CD8-positive, alpha-beta memory T cell (primary cell): ENCODE data around the gene MPDZ. TPM values are rescaled to one million over a fixed set of nuclear protein-coding genes. Genes with fewer than 3 reads are reported as not detected.

Experiments used
- CTCF ChIA-PET: fragments of 350-600 bp; sonication (Branson Sonifier 250); formaldehyde crosslinking; loops from one replicate; lab custom pipeline; 2021; ENCODE audit warnings: antibody characterized with exemption; lab: Charles Lee
- POLR2A ChIA-PET: fragments of 350-600 bp; sonication (Branson Sonifier 250); formaldehyde crosslinking; loops from one replicate; lab custom pipeline; 2021; ENCODE audit warnings: antibody characterized with exemption; lab: Charles Lee
- DNase-seq, 5 donors: peaks; one replicate each; pipeline versions ENCODE4 v3.0.0 to v3.0.0-alpha.2; 2020 to 2022; ENCODE audit warnings: mixed read lengths in 1 of 5
- H3K27ac ChIP-seq: one replicate; pipeline ENCODE4 v1.7.0; 2013; ENCODE audit warnings: low read depth, mild to moderate bottlenecking, low read length, moderate library complexity
- H3K27me3 ChIP-seq: 2 replicates; pipeline ENCODE4 v1.7.0; 2013; ENCODE audit warnings: low read length, mild to moderate bottlenecking; ENCODE audit not compliant: insufficient read depth, poor library complexity, severe bottlenecking
- H3K36me3 ChIP-seq: 2 replicates; pipeline ENCODE4 v1.7.0; 2013; ENCODE audit warnings: mild to moderate bottlenecking, low read length, moderate library complexity; ENCODE audit not compliant: insufficient read depth
- H3K4me1 ChIP-seq: 2 replicates; pipeline ENCODE4 v1.7.0; 2013; ENCODE audit warnings: mild to moderate bottlenecking, low read length, moderate library complexity; ENCODE audit not compliant: insufficient read depth
- H3K4me3 ChIP-seq: 2 replicates; pipeline ENCODE4 v1.7.0; 2013; ENCODE audit warnings: mild to moderate bottlenecking, low read length
- H3K9me3 ChIP-seq: 2 replicates; pipeline ENCODE4 v1.7.0; 2013; ENCODE audit warnings: mild to moderate bottlenecking, low read length
- H3K27ac Mint-ChIP-seq, 8 donors: one replicate each; pipeline ENCODE4 v1.8.0; 2020 to 2021; ENCODE audit warnings: mixed read lengths in 8 of 8, mild to moderate bottlenecking in 6 of 8, inconsistent platforms in 3 of 8, moderate library complexity in 3 of 8
- H3K27me3 Mint-ChIP-seq, 2 donors: one replicate each; pipeline ENCODE4 v1.8.0; 2020 to 2021; ENCODE audit warnings: mixed read lengths in 2 of 2, mild to moderate bottlenecking in 1 of 2, moderate library complexity in 1 of 2
- H3K36me3 Mint-ChIP-seq, 3 donors: one replicate each; pipeline ENCODE4 v1.8.0; 2020 to 2021; ENCODE audit warnings: mixed read lengths in 3 of 3, inconsistent platforms in 1 of 3, mild to moderate bottlenecking in 1 of 3
- H3K4me1 Mint-ChIP-seq, 3 donors: one replicate each; pipeline ENCODE4 v1.8.0; 2020 to 2021; ENCODE audit warnings: mixed read lengths in 3 of 3, inconsistent platforms in 1 of 3, mild to moderate bottlenecking in 1 of 3
- H3K4me3 Mint-ChIP-seq, 7 donors: one replicate each; pipeline ENCODE4 v1.8.0; 2020 to 2021; ENCODE audit warnings: mixed read lengths in 7 of 7, mild to moderate bottlenecking in 6 of 7, moderate library complexity in 4 of 7, inconsistent platforms in 2 of 7
- H3K9me3 Mint-ChIP-seq, 5 donors: one replicate each; pipeline ENCODE4 v1.8.0; 2020 to 2022; ENCODE audit warnings: mixed read lengths in 5 of 5, mild to moderate bottlenecking in 3 of 5, moderate library complexity in 2 of 5, inconsistent platforms in 1 of 5
- polyA plus RNA-seq: library from polyadenylated mRNA; unstranded; fragments of 300-500 nt; fragmentation: Illumina TruSeq; gene quantifications from one replicate; pipeline ENCODE4 v1.2.3, GENCODE V29; 2021
- total RNA-seq, 2 experiments: library from RNA; stranded (reverse); gene quantifications; one replicate each; pipeline ENCODE4 v1.2.3, GENCODE V29; 2021

MPDZ gene, protein sequence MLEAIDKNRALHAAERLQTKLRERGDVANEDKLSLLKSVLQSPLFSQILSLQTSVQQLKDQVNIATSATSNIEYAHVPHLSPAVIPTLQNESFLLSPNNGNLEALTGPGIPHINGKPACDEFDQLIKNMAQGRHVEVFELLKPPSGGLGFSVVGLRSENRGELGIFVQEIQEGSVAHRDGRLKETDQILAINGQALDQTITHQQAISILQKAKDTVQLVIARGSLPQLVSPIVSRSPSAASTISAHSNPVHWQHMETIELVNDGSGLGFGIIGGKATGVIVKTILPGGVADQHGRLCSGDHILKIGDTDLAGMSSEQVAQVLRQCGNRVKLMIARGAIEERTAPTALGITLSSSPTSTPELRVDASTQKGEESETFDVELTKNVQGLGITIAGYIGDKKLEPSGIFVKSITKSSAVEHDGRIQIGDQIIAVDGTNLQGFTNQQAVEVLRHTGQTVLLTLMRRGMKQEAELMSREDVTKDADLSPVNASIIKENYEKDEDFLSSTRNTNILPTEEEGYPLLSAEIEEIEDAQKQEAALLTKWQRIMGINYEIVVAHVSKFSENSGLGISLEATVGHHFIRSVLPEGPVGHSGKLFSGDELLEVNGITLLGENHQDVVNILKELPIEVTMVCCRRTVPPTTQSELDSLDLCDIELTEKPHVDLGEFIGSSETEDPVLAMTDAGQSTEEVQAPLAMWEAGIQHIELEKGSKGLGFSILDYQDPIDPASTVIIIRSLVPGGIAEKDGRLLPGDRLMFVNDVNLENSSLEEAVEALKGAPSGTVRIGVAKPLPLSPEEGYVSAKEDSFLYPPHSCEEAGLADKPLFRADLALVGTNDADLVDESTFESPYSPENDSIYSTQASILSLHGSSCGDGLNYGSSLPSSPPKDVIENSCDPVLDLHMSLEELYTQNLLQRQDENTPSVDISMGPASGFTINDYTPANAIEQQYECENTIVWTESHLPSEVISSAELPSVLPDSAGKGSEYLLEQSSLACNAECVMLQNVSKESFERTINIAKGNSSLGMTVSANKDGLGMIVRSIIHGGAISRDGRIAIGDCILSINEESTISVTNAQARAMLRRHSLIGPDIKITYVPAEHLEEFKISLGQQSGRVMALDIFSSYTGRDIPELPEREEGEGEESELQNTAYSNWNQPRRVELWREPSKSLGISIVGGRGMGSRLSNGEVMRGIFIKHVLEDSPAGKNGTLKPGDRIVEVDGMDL (N-terminal part only)
- total RNA-seq (not detected), polyA plus RNA-seq (not detected)

DNA sequence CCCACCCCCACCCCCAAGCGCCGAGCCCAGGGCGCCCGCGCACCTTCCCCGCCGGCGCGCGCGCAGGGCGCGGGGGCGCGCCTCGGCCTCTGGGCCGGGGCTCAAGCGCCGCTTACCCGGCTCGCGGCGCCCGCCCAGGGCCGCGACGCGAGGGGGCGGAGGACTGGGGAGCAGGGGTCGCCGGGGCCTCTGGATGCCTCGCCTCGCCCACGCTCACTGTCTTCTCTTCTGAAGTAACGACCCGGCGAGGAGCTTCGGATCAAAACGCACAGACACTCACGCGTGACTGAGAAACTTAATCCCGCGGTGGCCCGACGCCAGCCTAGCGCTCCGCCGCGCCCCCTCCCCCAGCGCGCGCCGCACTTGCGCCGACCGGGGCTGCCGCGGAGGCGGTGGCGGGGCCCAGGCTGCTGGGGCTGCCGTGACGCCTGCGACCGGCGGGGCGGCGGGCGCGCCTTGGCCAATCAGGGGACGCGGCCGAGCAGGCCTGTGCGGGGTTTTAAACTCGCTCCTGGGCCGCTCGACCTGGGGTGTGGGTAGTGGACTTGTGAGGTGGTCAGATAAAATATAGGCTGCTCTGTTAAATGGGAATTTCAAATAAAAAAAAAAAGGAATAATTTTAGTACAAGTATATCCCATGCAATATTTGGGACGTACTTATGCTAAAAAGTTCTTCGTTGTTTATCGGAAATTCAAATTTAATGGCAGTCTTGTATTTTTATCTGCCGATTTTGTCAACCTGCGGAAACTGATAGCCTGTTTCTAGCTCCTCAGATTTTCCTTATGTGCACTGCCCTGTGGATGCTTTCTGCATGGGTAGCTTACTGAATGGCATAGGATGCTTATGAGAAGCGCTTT, at the start of gene MPDZ:
Gene MPDZ (minus strand): TSS at position 409 of the 858 bp plus-strand sequence. CDS start 29,377 bp downstream, outside the sequence.
- no peak within 1 kb of the TSS for H3K27ac ChIP-seq
- CTCF ChIA-PET, result no interaction called here
- H3K9me3 ChIP-seq, result no peaks in the 10 kb centered on the region
- H3K27me3 ChIP-seq, result no peaks in the 10 kb centered on the region
- Mint-ChIP-seq H3K27ac (no peak within 1 kb of the TSS), H3K4me1 (no peaks in the 10 kb centered on the region), H3K27me3 (peaks cover 3 to 8% of the 10 kb centered on the region in 2 donors), H3K4me3 (no peak within 1 kb of the TSS), H3K9me3 (peaks cover 6 to 27% (median 13%) of the 10 kb centered on the region in 5 donors), H3K36me3 (no peaks in the 10 kb centered on the region)
- POLR2A ChIA-PET, result no interaction called here
- H3K4me3 ChIP-seq, result no peak within 1 kb of the TSS
- H3K36me3 ChIP-seq, result no peaks in the 10 kb centered on the region
- DNase-seq, result no peak
- no peaks in the 10 kb centered on the region for H3K4me1 ChIP-seq

DNA sequence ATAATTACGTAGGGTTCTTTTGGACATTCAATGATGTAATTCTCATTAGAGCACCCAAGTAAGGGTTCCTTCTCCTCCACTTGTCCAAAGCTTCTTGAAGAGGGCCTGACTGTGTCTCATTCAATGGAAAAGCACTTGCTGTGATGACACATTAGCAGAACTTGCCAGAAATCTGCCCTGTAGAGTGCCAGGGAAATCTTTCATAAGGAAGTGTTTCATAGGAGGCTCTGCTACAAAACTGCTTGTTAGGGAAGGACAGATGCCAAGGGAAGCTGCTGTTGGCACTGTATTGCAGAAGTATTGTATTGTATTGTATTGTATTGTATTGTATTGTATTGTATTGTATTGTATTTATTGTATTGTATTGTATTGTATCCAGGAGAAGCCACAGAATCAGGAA, 45.5 kb upstream of the MPDZ start:
- no peaks in the 10 kb centered on the region for H3K27me3 ChIP-seq
- H3K9me3 Mint-ChIP-seq, result peaks cover 0 to 28% (median 11%) of the 10 kb centered on the region in 5 donors
- no peaks in the 10 kb centered on the region for H3K36me3 ChIP-seq
- no peaks in the 10 kb centered on the region for H3K27me3 Mint-ChIP-seq
- no peak overlapping the region for H3K27ac ChIP-seq
- no peaks in the 10 kb centered on the region for H3K9me3 ChIP-seq
- ChIA-PET POLR2A (no interaction called here), CTCF (no interaction called here)
- no peak overlapping the region for H3K4me3 ChIP-seq
- no peaks in the 10 kb centered on the region for H3K36me3 Mint-ChIP-seq
- no peak overlapping the region for H3K27ac Mint-ChIP-seq
- no peak for DNase-seq
- no peaks in the 10 kb centered on the region for H3K4me1 ChIP-seq
- H3K4me3 Mint-ChIP-seq, result no peak overlapping the region
- no peaks in the 10 kb centered on the region for H3K4me1 Mint-ChIP-seq

DNA sequence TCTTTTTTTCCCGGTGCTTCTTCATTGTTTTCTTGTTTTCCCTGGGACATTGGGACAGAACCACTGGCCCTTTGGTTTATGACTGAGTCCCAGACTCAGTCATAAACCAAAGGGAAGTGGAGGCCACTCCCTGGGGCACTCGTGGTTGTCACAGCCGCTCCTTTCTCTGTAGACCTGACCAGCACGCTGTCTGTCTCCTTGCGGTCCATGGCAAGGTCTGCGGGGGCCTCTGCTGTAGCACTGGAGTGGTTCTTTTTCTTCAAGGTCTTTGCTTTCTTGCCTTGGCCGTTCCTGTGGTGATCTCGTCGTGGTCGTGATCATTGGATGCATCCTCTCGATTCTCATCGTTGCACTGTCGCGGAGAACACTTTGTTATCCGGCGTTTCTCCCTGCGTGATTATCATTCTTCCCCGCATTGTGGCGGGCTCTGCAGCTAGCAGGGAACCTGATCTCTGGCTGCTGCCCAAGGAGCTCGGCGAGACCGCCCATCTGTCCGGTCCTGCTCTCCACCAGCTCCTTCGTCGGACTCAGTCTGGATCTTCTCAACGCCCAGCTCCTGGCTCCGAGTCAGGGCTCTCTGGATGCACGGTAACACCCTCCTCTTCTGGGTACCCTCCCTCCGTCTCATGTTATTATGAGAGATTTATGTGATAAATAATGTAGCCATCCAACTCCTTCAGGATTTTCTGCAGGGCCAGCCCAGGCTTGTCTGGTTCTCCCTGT, 43.5 kb upstream of the MPDZ start:
- no peak for DNase-seq
- Histone ChIP-seq H3K4me1 (no peaks in the 10 kb centered on the region), H3K9me3 (no peaks in the 10 kb centered on the region), H3K27ac (no peak overlapping the region), H3K36me3 (no peaks in the 10 kb centered on the region), H3K4me3 (no peak overlapping the region), H3K27me3 (no peaks in the 10 kb centered on the region)
- ChIA-PET CTCF (no interaction called here), POLR2A (no interaction called here)
- Mint-ChIP-seq H3K4me3 (no peak overlapping the region), H3K27me3 (no peaks in the 10 kb centered on the region), H3K36me3 (no peaks in the 10 kb centered on the region), H3K27ac (no peak overlapping the region), H3K9me3 (peaks cover 2 to 36% (median 11%) of the 10 kb centered on the region in 5 donors), H3K4me1 (no peaks in the 10 kb centered on the region)

DNA sequence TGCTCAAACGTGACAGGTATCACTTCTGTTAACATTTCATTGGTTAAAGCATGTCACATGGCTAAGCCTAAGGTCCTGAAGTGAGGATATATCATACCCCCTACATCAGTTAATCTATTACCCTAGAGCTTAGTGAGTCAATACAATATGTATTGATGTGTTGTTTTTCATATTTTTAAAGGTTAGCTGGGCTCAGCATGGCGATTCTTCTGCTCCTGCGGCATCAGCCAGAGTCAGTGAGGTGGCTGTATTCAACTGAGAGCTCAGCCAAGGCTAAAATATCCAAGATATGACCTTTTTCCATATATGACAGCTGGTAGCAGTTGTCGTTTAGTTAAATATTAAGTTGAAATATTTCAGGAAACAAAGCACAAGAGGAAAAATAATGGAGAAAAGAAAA, 38.5 kb upstream of the MPDZ start:
- Mint-ChIP-seq H3K4me1 (no peaks in the 10 kb centered on the region), H3K36me3 (no peaks in the 10 kb centered on the region), H3K9me3 (peaks cover 4 to 31% (median 13%) of the 10 kb centered on the region in 5 donors), H3K27me3 (no peaks in the 10 kb centered on the region), H3K27ac (no peak overlapping the region), H3K4me3 (no peak overlapping the region)
- no peaks in the 10 kb centered on the region for H3K27me3 ChIP-seq
- H3K27ac ChIP-seq, result no peak overlapping the region
- no peaks in the 10 kb centered on the region for H3K9me3 ChIP-seq
- no peaks in the 10 kb centered on the region for H3K36me3 ChIP-seq
- ChIA-PET CTCF (no interaction called here), POLR2A (no interaction called here)
- no peak overlapping the region for H3K4me3 ChIP-seq
- DNase-seq, result no peak
- H3K4me1 ChIP-seq, result no peaks in the 10 kb centered on the region

DNA sequence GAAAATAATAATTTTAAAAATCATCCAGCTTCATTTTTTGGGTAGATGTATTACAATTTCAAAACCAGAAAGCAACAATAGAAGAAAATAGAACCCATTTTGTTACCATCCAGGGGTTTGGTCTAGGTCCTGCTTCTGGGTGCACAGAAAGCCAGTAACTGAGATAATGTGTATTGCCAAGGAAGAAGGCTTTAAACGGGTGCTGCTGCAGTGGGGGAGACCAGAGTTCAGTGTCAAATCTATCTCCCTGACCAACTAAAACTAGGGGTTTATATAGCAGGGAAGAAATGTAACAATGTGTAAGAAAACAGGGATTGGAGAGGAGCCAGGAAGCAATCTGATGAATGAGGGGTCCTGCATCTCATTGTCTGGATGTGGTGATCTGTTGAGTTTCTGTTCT, 17.5 kb upstream of the MPDZ start:
- Histone ChIP-seq H3K36me3 (no peaks in the 10 kb centered on the region), H3K27ac (no peak overlapping the region), H3K9me3 (no peaks in the 10 kb centered on the region), H3K27me3 (no peaks in the 10 kb centered on the region), H3K4me3 (no peak overlapping the region), H3K4me1 (no peaks in the 10 kb centered on the region)
- ChIA-PET POLR2A (no interaction called here), CTCF (no interaction called here)
- no peak overlapping the region for H3K27ac Mint-ChIP-seq
- no peaks in the 10 kb centered on the region for H3K4me1 Mint-ChIP-seq
- H3K9me3 Mint-ChIP-seq, result peaks cover 10 to 34% (median 19%) of the 10 kb centered on the region in 5 donors
- no peak overlapping the region for H3K4me3 Mint-ChIP-seq
- no peaks in the 10 kb centered on the region for H3K36me3 Mint-ChIP-seq
- no peaks in the 10 kb centered on the region for H3K27me3 Mint-ChIP-seq
- no peak for DNase-seq

DNA sequence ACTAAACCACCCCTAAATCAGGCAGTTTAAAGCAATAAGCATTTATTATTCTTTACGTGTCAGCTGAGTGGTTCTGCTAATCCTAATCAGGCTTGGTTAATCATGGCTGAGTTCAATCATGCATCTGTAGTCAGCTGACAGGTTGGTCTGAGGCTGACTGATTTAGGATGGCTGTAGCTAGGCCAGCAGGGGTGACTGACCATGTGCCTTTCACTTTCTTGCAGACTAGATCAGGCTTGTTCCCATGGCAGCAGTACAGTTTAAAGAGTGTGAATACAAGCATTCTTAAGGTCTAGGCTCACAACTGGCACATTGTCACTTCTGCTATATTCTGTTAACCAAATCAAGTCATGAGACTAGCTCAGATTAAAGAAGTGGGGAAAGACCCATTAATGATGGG, 16.1 kb upstream of the MPDZ start:
- Mint-ChIP-seq H3K36me3 (no peaks in the 10 kb centered on the region), H3K9me3 (peaks cover 7 to 36% (median 14%) of the 10 kb centered on the region in 5 donors), H3K4me1 (no peaks in the 10 kb centered on the region), H3K27me3 (no peaks in the 10 kb centered on the region), H3K4me3 (no peak overlapping the region), H3K27ac (no peak overlapping the region)
- Histone ChIP-seq H3K27ac (no peak overlapping the region), H3K27me3 (no peaks in the 10 kb centered on the region), H3K36me3 (no peaks in the 10 kb centered on the region), H3K4me3 (no peak overlapping the region), H3K4me1 (no peaks in the 10 kb centered on the region), H3K9me3 (no peaks in the 10 kb centered on the region)
- ChIA-PET CTCF (no interaction called here), POLR2A (no interaction called here)
- no peak for DNase-seq

DNA sequence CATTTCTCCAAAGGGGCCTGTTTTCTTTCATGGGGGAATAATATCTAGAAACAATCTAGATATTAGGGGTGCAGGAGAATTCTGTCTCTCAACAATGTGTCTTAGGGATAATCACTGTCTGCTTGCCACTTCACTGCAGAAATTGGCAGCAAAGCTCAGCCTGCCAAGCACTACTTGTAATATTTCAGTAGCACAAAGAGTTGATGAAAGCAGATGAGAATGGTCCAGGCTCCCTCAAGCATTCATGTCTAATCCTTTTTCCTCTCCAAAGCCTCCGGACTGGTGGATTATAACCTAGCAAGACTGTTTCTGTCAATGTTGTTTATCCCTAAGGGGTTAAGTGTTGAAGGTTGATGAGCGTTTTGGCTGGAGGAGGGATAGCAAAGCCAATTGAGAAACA, 13.3 kb upstream of the MPDZ start:
- Histone ChIP-seq H3K27me3 (no peaks in the 10 kb centered on the region), H3K36me3 (no peaks in the 10 kb centered on the region), H3K9me3 (no peaks in the 10 kb centered on the region), H3K27ac (no peak overlapping the region), H3K4me1 (no peaks in the 10 kb centered on the region), H3K4me3 (no peak overlapping the region)
- Mint-ChIP-seq H3K27me3 (no peaks in the 10 kb centered on the region), H3K9me3 (peaks cover 9 to 29% (median 12%) of the 10 kb centered on the region in 5 donors), H3K4me1 (no peaks in the 10 kb centered on the region), H3K36me3 (no peaks in the 10 kb centered on the region), H3K4me3 (no peak overlapping the region), H3K27ac (no peak overlapping the region)
- DNase-seq, result no peak
- POLR2A ChIA-PET, result no interaction called here
- CTCF ChIA-PET, result no interaction called here
